ENCODE results near the gene GCLM.
"Not testable (repeated sequence)": the region's sequence is repeated elsewhere in the genome, so short reads cannot be mapped to it uniquely, and the experiment has no call there.

The GCLM gene, protein sequence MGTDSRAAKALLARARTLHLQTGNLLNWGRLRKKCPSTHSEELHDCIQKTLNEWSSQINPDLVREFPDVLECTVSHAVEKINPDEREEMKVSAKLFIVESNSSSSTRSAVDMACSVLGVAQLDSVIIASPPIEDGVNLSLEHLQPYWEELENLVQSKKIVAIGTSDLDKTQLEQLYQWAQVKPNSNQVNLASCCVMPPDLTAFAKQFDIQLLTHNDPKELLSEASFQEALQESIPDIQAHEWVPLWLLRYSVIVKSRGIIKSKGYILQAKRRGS

DNA sequence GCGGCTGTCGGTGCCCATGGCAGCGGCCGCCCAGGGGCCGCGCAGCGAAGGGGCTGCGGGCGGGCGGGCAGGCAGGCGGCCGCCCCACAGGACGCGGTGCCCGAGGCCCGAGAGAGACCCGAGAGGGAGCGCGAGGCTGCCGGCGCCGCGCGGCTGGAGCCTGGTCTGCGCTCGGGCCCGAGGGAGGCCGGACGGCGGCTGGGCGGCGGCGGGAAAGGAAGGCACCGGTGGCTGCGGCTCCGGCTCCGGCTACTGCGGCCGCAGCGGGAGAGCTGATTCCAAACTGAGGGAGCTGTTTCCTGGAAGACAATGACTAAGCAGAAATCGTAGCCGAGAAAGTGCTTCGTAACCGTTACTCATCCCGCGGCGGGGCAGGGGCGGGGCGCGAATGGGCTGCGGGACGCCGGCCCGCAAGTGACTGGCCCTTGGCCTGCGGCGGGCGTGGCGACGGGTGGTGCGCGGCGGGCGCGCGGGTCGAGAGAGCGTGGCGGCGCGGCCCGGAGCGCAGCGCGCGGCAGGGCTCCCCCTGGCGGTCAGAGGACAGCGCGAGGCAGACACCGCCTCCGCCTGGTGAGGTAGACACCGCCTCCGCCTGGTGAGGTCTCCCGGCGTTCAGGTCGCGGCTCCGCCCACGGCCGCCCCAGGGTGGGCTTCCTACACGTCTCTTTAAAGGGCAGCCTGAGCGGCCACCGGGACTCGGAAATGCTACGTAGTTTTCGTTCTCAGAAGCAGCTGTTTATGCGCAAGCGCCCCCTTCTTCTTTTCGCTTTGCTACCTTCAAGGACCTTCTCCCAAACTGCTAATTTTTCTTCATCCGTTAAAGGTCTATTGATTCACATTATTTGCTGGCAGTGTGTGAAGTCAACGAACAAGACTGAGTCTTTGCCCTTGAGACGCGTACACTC, at the start of gene GCLM:
Gene GCLM (minus strand): TSS at position 285 of the 905 bp plus-strand sequence. CDS start 267 bp downstream, at position 18.
- peak; percentile 88 for DNase-seq

DNA sequence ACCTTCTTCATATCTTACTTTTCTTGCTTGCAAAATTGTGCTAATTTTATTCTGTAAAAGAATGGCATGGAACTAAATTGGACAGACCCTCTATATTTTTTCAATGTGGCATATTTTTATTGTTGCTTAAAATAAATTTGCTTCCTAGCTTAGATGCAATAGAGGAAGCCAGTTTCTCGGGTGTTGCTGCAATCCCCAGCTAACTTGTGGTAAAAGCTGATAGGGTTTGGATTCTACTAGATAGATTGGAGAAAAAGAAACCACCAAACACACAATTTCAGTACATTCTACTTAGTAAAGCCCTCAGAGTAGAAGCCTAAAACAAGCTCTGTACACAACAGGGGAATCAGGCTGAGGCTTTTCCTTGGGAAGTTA, 49.5 kb upstream of the GCLM start:
- no peak for DNase-seq

DNA sequence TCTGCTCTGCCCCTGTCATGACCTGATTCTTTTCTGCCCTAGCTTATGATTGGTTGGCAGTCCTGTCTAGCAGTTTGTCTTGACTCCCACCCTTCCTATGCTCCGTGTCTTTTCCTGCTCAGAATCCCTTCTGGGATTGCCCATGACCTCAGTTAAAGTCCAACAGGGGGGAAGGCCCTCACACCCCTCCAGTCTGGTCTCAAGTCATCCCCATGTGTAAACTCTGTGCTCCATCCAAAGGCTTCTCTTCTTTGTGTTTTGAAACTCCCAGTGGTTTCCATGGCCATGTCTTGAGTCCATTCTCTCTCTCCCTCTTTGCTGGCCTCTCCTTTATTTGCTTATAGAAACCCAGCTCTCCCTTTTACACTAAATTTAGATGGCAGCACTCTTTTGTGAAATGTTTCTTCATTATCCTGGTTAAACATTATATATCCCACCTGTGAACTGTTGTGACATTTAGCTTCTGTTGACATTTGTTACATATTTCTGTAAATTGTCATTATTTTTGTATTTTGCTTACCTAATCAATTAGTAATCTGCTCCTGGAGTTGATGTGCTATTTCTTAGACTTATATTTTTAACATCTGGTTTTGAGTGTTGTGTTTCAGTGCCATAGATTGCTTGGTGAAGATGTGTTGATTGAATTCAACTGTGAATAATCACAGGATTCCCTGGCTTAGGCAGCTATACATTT, 48.9 kb upstream of the GCLM start:
- DNase-seq: no peak

DNA sequence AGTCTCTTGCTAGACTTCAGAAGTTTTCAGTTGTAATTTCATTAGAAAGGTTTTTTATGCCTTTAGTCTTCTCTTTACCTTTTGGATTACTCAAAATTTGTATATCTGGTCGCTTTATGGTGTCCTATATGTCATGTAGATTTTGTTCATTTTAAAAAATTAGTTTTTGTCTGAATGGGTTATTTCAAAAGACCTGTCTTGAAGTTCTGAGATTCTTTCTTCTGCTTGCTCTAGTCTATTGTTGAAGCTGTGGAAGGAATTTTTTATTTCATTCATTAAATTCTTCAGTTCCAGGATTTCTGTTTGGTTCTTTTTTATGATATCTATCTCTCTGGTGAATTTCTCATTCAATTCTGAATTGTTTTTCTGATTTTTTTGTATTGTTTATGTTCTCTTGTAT, 46.5 kb upstream of the GCLM start:
- DNase-seq: no peak

DNA sequence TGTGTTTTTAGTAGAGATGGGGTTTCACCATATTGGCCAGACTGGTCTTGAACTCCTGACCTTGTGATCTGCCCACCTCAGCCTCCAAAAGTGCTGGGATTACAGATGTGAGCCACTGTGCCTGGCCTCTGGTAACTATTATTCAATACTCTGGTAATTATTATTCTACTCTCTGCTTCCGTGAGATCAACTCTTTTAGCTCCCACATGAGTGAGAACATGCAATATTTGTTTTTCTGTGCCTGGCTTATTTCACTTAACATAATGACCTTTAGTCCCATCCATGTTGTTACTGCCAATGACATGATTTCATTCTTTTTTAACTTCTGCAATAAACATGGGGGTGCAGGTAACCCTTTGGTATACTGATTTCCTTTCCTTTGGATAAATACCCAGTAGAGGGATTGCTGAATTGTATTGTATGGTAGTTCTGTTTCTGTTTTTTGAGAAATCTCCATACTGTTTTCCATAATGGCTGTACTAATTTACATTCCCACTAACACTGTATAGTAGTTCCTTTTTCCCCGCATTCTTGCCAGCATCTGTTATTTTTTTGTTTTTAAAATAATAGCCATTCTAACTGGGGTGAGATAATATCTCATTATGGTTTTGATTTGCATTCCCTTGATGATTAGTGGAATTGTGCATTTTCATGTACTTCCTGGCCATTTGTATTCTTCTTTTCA, 37.9 kb upstream of the GCLM start:
- not testable (repeated sequence) for DNase-seq

DNA sequence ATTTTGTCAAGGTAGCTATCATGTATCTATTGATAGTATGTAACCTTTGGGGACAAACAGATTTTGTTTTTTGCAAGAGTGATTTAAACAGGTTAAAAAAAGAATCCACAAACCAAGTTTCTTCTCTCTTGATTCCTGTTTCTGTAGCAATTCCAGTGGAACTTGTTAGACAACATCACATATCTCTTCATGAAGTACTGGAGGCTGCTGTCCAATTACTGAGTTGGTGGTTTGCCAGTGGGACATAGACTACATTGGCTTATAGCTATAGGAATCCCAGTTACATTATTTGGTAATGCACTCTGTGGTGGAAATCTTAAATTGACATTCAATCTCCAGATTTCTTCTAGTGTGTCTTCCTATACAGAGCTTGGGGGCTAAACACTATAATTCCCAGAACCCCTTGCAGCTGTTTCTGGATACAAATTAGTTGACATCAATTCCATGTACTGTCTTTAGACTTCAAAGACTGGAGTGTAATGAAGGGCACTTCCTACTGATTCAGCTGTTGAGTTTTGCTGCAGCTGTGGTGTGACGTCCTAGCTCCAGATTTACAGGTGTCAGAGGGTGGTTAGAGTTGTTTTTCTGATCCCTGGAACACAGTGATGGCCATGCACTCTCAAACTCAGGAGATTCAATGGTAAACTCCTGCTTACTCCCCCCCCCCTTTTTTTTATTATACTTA, 29.4 kb upstream of the GCLM start:
- no peak for DNase-seq

DNA sequence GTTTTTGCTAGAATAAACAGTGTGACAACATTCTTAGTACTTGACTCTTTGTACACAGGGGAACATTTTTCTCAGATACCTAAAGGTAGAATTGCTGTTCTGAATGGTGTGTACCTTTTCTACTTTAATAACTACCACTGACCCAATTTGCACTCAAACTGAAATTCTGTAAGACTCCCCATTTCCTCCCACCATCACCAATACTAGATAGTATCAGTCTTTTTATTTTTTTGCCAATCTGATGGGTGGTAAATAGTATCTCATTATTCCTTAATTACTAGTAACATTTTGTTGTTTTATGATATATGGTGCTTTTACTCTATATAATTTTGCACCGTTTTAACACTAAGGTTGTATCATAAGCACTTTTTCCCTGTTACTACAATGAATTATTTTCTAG, 28.8 kb upstream of the GCLM start:
- DNase-seq: no peak

DNA sequence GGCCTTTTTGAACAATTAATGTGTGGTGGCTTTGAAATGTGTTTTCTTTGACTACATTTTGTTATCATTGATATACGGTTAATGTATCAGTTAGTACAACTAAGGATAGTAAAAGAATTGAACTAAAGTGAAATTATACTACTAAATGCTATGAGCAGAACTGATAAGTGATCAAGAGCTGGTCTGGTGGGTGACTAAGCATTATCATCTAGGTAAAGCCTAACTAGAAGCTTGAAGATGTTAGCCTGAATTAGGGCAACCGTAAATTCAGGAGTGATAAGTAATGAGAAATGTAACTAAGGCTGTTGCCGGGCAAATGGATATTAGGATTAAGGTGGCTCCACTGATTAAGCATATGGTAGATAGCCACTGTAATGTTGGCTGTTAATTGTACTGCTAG, 16.0 kb upstream of the GCLM start:
- no peak for DNase-seq

DNA sequence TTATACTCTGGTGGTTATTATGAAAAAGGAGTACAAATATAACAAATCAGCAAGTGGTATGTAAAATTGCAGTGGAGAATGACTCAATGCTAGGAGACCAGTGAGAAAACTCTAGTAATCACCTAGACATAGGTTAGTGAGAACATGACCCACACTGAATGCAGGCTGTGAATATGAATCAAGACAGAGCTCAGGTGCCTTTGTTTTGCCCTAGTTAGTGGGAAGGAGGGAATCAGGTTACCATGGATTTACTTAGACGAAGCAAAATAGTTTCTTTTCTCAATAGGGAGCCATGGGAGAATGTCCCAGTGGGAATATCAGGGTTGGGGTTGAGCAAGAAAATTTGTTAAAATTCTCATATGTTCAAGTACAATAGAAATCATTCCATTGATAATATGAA, 10.6 kb upstream of the GCLM start:
- DNase-seq: no peak

DNA sequence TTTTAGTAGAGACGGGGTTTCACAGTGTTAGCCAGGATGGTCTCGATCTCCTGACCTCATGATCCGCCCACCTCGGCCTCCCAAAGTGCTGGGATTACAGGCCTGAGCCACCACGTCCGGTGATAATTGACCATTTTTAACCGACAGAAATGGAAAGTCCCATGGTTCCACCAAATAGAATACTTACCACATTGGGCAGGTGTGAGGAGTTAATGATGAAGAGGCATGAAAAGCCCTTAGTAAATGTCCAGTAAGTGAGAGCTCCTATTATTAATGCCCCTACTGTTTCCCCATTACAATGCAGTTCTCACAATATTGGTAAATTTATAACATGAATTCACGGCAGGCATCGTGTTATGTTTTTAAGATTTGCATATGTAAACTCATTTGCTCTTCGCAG, 8.1 kb upstream of the GCLM start:
- no peak for DNase-seq

DNA sequence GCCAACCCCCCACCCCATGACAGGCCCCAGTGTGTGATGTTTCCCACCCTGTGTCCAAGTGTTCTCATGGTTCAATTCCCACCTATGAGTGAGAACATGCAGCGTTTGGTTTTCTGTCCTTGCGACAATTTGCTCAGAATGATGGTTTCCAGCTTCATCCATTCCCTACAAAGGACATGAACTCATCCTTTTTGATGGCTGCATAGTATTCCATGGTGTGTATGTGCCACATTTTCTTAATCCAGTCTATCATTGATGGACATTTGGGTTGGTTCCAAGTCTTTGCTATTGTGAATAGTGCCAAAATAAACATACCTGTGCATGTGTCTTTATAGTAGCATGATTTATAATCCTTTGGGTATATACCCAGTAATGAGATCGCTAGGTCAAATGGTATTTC, 1.6 kb upstream of the GCLM start:
- DNase-seq: not testable (repeated sequence)

DNA sequence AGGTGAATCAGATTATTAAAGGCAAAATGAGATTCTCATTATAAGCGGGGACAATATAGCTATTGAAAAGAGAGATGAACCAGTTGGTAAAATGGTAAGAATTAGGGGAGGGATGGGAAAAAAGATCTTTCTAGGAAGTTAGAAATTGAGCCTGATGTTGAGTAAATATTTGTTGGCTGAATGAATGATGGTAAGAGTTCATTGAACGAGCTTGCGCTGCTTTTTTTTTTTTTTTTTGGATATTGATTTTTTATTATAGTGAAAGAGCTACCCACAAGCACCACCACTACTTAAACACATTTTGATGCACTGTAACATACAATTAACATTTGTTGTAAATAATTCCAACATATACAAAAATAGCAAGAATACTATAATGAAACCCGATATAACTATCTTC, 1.1 kb upstream of the GCLM start:
- DNase-seq: no peak

DNA sequence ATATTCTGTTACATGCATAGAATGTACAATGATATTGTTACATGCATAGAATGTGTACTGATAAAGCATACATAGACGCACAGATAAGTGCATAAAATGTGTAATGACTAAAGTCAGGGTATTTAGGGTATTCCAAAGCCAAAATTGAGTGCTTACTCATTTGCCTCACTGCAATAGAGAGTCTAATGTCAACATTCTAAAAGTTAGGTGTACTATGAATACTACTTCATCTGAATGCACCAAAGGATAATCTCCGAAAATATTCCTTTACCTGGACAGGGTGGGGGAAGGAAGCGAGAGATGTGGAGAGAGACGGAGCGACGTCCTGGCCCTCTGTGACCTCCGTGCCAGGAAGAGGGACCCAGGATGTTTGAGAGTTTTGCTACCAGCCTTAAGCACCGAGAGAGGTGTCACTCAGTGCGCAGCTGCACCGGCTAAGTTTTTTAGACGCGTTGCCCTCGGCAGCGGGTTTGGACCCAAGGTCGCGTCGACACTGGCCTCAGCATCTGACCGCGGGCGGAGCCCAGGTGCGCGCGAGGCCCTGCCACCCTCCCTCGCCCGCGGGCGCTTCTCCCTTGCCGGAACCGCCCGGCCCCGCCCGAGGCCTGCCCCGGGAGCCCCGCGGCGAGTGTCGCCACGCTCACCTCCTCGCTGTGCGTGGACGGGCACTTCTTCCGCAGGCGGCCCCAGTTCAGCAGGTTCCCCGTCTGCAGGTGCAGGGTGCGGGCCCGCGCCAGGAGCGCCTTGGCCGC, 660 bp downstream of the GCLM start:
- peak; percentile 29 for DNase-seq

DNA sequence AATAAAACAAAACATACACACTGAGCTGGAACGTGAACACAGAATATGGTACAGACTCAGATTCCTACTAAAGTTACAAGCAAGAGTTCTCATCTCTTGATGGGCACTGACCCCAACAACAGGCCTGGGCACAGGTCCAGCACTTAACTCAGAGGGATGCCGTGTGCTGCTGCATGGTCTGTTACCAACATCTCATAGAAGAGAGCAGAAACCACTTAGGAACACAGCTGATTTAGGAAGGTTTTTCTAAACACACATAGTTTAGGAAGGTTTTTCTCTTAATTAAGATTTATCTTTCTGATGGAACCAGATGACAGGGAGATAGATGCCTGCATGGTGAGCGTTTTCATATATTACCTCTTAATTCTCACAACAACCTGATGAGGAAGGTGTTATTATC, 1.5 kb downstream of the GCLM start:
- no peak for DNase-seq

DNA sequence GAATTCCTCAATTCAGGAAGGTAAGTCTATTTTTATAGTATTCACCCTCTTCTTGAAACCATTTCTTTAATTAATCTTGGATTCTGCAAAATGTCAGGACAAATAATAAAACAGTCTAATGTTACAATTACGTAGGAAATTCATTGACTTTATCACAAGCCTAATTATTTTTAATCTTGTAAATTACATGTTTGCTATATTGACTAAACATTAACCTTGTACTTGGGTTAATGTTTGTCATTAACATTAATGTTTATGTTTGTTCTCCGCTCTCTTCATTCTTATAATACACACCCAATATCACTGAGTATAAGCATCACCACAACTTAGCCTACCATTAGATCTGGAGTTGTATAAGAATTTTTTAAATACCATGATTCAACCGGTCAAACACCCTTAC, 2.8 kb downstream of the GCLM start:
- DNase-seq: no peak

DNA sequence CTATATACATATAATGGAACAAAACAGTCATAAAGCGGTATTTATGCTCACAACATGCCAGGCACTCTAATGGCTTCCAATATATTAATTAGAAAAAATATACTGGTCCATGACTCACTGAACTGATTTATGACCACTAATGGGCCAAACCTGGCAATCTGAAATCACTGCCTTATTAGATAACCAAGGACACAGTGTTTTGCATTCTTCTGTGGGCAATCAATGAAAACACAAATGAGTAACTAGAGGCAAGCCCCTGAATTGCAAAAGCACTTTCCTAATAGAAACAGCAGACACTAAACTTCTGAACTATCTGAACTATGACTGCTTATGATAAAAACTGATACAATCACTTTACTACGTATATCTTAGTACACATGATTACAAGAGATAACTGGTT, 3.5 kb downstream of the GCLM start:
- no peak for DNase-seq

DNA sequence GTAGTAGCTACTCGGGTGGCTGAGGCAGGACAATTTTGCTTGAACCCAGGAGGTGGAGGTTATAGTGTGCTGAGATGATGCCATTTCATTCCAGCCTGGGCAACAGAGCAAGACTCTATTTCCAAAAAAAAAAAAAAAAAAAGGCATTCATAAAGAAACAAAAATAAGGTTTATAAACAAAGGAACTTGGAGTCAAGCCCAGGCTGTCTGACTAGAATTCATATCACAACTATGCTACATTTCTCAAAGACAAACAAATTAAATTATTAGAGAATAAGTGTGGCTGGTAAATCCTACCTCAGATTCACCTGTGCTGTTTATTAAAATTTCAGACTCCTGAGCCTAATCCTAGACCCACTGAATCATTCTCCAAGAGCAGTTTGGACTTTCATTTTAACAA, 4.2 kb downstream of the GCLM start:
- DNase-seq: no peak

DNA sequence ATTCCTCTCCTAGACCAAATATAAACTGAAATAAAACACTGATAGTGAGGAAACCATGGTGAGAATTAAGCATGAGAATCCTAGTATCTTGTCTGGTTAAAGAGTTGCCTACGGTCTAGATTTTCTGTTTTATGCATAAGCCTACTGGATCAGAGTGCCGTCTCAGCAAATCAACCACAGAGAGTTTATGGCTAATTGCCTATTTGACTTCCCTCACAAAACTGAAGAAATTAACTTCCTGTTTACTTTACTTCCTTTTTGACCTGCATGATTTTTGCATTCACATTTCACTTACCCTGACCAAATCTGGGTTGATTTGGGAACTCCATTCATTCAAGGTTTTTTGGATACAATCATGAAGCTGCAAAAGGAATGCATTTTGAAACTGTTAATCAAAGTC, 5.0 kb downstream of the GCLM start:
- DNase-seq: no peak

DNA sequence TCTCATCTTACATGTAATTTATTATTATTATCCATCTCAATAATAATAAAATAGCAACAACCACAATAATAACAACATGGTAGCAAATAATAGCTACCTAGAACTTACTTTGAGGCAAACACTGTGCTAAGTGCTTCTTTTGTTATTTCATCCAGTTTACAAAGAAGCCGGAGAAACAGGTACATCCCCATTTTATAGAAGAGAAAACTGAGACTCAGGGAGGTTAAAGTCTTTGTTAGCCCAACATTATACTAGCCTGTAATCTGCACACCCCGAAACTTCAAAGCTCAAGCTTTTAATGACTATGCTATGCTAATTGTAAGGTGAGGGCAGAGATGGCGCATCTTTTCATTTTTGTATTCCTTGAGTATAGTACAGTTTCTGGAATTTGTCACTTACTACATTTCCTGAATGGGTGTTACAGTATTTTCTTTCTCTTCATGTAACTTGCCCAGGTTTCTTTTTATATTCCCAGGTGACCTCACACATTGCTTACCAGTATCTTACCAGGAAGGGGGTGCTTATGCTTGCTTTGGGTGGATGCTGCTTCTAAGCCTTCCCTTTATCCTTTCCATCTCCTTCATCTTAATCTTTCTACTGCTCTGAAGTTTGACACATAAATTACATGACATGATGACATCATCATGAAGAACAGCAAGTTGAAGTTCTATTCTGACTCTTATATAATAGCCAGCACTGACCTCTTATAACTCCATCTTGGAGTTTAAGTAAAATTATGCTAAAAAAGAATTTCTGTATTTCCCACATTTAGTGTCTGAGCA, 8.3 kb downstream of the GCLM start:
- DNase-seq: no peak

DNA sequence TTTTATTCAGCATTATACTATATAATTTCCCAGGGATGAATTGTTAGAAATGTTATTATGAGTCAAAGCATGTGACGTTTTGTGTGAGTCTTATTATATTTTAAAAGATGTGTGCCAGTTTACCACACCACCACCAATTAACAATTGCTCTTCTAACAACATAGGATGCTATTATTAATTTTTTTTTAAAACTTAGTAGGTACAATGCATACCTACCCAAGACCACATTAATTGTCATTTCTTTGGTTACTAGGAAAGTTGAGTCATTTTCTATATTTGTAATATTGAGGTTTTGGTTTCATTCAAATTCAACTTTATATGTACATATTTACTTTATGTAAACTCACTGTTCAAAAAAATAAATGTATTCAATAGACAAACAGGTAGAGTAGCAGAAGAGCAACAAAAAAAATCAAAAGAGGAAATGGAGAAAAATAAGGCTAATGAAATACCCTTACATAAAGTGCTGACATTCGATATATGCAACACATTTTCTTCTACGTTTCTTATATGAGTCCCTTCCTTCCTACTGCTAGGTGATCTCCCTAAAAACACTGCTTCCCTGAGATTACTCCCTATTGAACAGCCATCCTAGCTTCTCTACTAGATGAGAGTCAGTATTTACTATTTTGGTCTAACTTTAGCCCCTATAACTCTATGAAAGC, 9.6 kb downstream of the GCLM start:
- DNase-seq: no peak

DNA sequence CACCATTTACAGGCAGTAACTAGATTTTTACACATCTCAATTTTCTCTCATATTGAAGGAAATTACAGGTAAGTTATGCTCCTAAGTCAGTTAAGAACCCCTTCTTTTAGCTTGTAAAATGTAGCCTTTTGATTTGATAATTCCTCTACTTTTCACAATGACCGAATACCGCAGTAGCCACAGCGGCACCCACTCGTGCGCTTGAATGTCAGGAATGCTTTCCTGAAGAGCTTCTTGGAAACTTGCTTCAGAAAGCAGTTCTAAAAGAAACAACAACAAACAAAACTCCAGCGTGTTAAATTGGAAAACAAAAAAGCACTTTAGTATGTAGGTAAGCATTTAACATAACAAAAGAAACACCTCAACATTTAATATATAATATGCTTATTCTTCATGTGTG, 20.3 kb downstream of the GCLM start:
- DNase-seq: no peak
